Measurements from ENCODE around the gene EDARADD. TPM values are rescaled to one million over a fixed set of nuclear protein-coding genes. Genes with fewer than 3 reads are reported as not detected.

The EDARADD gene
- total and polyA plus RNA-seq, 8 donors, result 0.73 to 7.5 (median 4.5) TPM

DNA sequence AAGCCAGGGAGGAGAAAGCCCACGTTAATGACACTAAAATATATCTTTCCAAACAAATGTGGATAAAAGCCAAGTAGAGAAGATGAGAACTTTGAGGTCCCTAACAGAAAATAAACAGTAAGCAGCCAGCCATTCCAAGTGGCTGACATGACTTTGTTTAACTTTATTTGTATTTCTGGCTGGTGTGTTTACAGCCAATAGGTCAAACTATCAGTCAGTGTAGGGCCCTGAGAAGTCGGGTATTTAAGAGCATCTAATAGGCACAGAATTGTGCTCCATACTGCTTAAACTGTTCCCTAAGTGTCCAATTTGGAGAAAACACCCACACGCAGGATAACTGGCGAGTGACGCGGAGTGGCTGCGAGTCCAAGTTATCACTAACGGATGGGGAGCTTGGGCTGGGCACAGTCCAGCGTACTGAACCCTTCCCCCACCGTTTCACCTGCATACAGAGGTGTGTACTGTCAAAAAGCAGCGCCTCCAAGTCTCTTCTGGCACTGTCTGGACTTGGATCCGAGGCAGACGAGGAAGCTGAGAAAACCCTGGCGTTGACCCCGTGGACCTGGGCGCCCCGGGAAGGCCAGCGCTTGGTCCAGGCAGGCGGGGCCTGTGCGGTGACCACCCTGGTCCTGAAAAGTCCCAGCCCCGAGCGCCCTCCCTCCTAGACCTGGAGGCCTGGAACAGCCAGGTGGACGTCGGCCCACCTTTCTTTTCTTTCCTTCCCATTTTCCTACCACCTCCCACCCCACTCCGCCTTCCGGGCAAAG lies 129.0 kb downstream of the EDARADD start:
- Histone ChIP-seq H3K4me3 (peak overlapping the region; percentile 69 to 99), H3K9me3 (no peaks in the 10 kb centered on the region), H3K27me3 (no peaks in the 10 kb centered on the region), H3K27ac (peak overlapping the region; percentile 85 to 97), H3K36me3 (peaks cover 0 to 24% of the 10 kb centered on the region in 2 donors), H3K4me1 (peaks cover 5 to 22% of the 10 kb centered on the region in 2 donors)
- intact Hi-C loops (cut with DNase I), result no loop called here
- peak in 2 of 4 donors; percentile 41 to 80 for DNase-seq
- TF ChIP-seq, protein P1, sequence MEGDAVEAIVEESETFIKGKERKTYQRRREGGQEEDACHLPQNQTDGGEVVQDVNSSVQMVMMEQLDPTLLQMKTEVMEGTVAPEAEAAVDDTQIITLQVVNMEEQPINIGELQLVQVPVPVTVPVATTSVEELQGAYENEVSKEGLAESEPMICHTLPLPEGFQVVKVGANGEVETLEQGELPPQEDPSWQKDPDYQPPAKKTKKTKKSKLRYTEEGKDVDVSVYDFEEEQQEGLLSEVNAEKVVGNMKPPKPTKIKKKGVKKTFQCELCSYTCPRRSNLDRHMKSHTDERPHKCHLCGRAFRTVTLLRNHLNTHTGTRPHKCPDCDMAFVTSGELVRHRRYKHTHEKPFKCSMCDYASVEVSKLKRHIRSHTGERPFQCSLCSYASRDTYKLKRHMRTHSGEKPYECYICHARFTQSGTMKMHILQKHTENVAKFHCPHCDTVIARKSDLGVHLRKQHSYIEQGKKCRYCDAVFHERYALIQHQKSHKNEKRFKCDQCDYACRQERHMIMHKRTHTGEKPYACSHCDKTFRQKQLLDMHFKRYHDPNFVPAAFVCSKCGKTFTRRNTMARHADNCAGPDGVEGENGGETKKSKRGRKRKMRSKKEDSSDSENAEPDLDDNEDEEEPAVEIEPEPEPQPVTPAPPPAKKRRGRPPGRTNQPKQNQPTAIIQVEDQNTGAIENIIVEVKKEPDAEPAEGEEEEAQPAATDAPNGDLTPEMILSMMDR (IDR thresholded peaks at IDR 0.05), result no peak
- ATAC-seq, result peak; percentile 64

DNA sequence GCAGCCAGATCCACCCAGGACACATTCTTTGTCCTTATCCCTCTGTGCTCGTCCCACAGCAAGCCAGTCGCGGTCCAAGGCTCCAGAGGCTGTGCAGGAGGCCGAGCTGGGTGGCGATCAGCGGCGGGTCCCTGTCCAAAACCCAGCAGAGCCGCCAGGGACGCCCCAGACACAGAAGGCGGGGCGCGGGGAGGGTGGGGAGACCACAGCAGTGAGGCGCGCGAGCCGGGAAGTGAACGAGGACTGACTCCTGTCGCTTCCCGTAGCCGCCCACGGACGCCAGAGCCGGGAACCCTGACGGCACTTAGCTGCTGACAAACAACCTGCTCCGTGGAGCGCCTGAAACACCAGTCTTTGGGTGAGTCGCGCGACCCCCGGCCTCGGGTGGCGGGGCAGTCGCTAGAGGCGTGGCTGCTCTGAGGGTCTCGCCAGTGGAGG lies 129.6 kb downstream of the EDARADD start, which contains the start of gene LGALS8:
LGALS8 (plus strand) TSS at position 279 of the 438 bp plus-strand sequence. CDS start 2,089 bp downstream, outside the sequence.
- peak; percentile 97 for ATAC-seq
- Histone ChIP-seq H3K27me3 (no peaks in the 10 kb centered on the region), H3K4me3 (peak within 1 kb of the TSS; percentile 69 to 99), H3K9me3 (no peaks in the 10 kb centered on the region), H3K4me1 (peaks cover 5 to 22% of the 10 kb centered on the region in 2 donors), H3K36me3 (peaks cover 0 to 29% of the 10 kb centered on the region in 2 donors), H3K27ac (peak within 1 kb of the TSS; percentile 85 to 97)
- DNase-seq, result peak; percentile 82 to 97 (median 90)
- TF ChIP-seq, protein P1 (IDR thresholded peaks at IDR 0.05), result no peak
- intact Hi-C loops (cut with DNase I), result no loop called here

DNA sequence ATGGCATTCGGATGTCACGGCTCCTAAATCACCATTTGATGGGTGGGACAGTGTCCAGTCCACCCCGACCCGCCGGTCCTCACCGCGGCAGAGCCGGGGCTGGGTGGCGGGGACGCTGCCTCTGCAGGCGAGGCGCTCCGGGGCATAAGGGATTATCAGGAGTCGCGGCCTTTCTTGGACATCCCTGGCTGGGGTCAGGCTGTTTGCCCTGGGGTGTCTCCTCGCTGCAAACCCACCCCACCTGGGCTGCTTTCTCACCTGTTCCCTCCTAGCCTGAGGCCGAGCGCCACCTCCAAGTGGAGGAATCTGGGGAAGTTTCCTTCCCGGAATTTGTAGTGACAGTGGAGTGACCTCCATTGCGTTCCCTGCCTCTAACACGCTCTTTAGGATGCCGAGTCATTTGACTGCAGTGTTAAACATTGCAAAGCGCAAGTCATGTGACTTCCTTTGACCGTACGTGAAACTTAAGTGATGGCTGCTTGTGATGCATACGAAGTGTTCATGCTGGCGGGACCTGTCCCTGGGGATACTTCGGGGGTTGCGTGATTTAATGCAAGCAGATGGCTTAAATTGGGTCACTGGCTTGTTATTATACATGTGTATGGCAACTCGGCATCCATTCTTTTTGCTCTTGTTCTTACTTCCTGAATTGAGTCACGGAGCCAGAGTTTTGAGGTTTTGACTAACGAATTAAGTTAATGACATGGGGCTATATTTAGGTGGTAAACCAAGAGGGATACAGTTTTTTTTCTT lies 130.2 kb downstream of the EDARADD start:
- ATAC-seq, result peak; percentile 86
- H3K4me3 ChIP-seq, result peak overlapping the region; percentile 69 to 99
- peaks cover 0 to 35% of the 10 kb centered on the region in 2 donors for H3K36me3 ChIP-seq
- DNase-seq, result peak in 3 of 4 donors; percentile 53 to 80 (median 64)
- TF ChIP-seq, protein P1 (IDR thresholded peaks at IDR 0.05), result no peak
- H3K27ac ChIP-seq, result peak overlapping the region; percentile 85 to 97
- peaks cover 5 to 22% of the 10 kb centered on the region in 2 donors for H3K4me1 ChIP-seq
- no peaks in the 10 kb centered on the region for H3K27me3 ChIP-seq
- intact Hi-C loops (cut with DNase I), result no loop called here
- H3K9me3 ChIP-seq, result no peaks in the 10 kb centered on the region

DNA sequence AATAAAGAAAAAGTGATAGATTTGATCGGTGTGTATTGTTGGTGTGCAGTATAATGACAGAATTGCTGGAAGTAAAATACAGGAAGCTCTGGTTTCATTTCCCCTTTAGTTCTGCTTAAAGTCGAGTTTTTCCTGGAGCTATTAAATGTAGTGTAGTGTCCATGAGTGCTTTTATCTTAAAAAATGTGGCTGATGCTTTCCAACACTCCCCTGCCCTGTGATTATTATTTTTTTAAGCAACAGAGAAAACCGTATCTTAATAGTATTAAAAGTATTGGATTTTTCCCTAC lies 130.8 kb downstream of the EDARADD start:
- no peak for DNase-seq
- intact Hi-C loops (cut with DNase I), result no loop called here
- TF ChIP-seq, protein P1 (IDR thresholded peaks at IDR 0.05), result no peak
- Histone ChIP-seq H3K9me3 (no peaks in the 10 kb centered on the region), H3K36me3 (peaks cover 0 to 39% of the 10 kb centered on the region in 2 donors), H3K27me3 (no peaks in the 10 kb centered on the region), H3K4me1 (peaks cover 5 to 22% of the 10 kb centered on the region in 2 donors), H3K27ac (peak overlapping the region; percentile 85 to 97), H3K4me3 (peak overlapping the region; percentile 69 to 99)
- ATAC-seq, result no peak

DNA sequence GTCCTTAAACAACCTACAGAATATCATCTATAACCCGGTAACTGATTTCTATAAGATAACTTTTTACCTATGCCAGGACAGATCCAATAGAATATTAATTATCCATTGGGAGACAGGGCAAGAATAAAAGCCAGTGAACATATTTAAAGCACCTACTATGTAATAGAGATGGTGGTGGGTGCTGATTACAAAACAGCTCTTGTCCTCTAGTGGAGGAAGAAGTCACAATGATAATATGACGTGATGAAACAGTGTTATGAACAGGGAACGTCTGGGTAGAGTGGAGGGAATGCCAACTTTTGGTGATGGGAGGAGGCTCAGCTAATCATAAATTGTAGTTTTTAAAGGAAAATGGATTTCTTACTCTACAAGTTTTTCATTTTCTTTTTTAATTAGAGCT lies 132.0 kb downstream of the EDARADD start:
- Histone ChIP-seq H3K9me3 (no peaks in the 10 kb centered on the region), H3K4me1 (peaks cover 5 to 26% of the 10 kb centered on the region in 2 donors), H3K27ac (no peak overlapping the region), H3K36me3 (peaks cover 0 to 39% of the 10 kb centered on the region in 2 donors), H3K27me3 (no peaks in the 10 kb centered on the region), H3K4me3 (no peak overlapping the region)
- intact Hi-C loops (cut with DNase I), result no loop called here
- ATAC-seq (no peak), DNase-seq (no peak)
- TF ChIP-seq, protein P1 (IDR thresholded peaks at IDR 0.05), result no peak

Measured in left lung (tissue), 10 donors.